ENCODE data around the gene DYSF.

- TF ChIP-seq CTCF (IDR thresholded peaks at IDR 0.05; ENCODE audit: extremely low read depth in 1 of 2, insufficient read depth in 1 of 2, low read depth in 1 of 2, low read length in 2 of 2): no peak
- no peak for TF ChIP-seq MAX (IDR thresholded peaks at IDR 0.05; ENCODE audit: insufficient read depth, insufficient read length)
- no peak for TF ChIP-seq POLR2A (IDR thresholded peaks at IDR 0.05; ENCODE audit: low read depth, low read length)
- TF ChIP-seq MYC (IDR thresholded peaks at IDR 0.05; ENCODE audit: low read depth, low read length): no peak
- TF ChIP-seq EZH2 (IDR thresholded peaks at IDR 0.05; ENCODE audit: borderline replicate concordance, low read depth, low read length, severe bottlenecking): no peak
- no peak for TF ChIP-seq POLR2AphosphoS5 (IDR thresholded peaks at IDR 0.05; ENCODE audit: insufficient read depth, low read depth, low read length)
Observed at GRCh38 chr2:71502941-71503738, 49.8 kb downstream of the DYSF start.

All from endothelial cell of umbilical vein (primary cell).